Thyroid gland (tissue), 4 donors: ENCODE results near the gene GPRASP1. TPM values are rescaled to one million over a fixed set of nuclear protein-coding genes. Genes with fewer than 3 reads are reported as not detected.
"Not testable (repeated sequence)": the region's sequence is repeated elsewhere in the genome, so short reads cannot be mapped to it uniquely, and the experiment has no call there.

Experiments used
- DNase-seq, 2 donors: peaks; one replicate each; pipeline ENCODE4 v3.0.0-alpha.2; 2019
- H3K27ac ChIP-seq, 3 donors: fragments of 200-600 bp; sonication (generic); 1 replicate in 2 of 3; 2 replicates in 1 of 3; pipeline ENCODE4 v1.5.1; 2016 to 2019; ENCODE audit warnings: mild to moderate bottlenecking in 1 of 3, moderate library complexity in 1 of 3
- H3K27me3 ChIP-seq: fragments of 200-600 bp; sonication (generic); one replicate; pipeline ENCODE4 v1.5.1; 2019
- H3K36me3 ChIP-seq, 2 donors: fragments of 200-600 bp; sonication (generic); one replicate each; pipeline ENCODE4 v1.5.1; 2016 to 2019
- H3K4me1 ChIP-seq, 2 donors: fragments of 200-600 bp; sonication (generic); one replicate each; pipeline ENCODE4 v1.5.1; 2017 to 2019
- H3K4me3 ChIP-seq, 3 donors: fragments of 200-600 bp; sonication (generic); replicated peaks in 1 of 3; 1 replicate in 2 of 3; 2 replicates in 1 of 3; pipeline ENCODE4 v1.5.1; 2016; ENCODE audit warnings: mild to moderate bottlenecking in 1 of 3
- H3K9me3 ChIP-seq: fragments of 200-600 bp; sonication (generic); one replicate; pipeline ENCODE4 v1.5.1; 2017
- CTCF ChIP-seq, 6 experiments: fragments of 200-600 bp in 3 of 6; fragments of 450-650 bp in 3 of 6; sonication (generic) in 3 of 6; IDR thresholded peaks; one replicate each; pipeline ENCODE4 v1.5.1; 2016 to 2019; ENCODE audit warnings: antibody characterized with exemption in 6 of 6, mild to moderate bottlenecking in 2 of 6, inconsistent platforms in 1 of 6, moderate library complexity in 1 of 6
- POLR2A ChIP-seq, 2 donors: fragments of 450-650 bp; IDR thresholded peaks; one replicate each; pipeline ENCODE4 v1.6.1; 2017; ENCODE audit warnings: antibody characterized with exemption in 2 of 2, mild to moderate bottlenecking in 2 of 2, moderate library complexity in 1 of 2
- WGBS, 2 donors: methylation state at CpG; one replicate each; pipeline ENCODE4 v1.1.5; 2017; 5-methylcytosine and 5-hydroxymethylcytosine counted together
- intact Hi-C: fragments of 100-400 bp; cut with DNase I; formaldehyde crosslinking; loops from one replicate; pipeline ENCODE4 v1.15.1; 2023
- total RNA-seq, 4 donors: library from RNA; depleted of rRNA; stranded (reverse); fragments of >200 nt; gene quantifications; one replicate each; pipeline ENCODE4 v1.2.3, GENCODE V29; 2016

The GPRASP1 gene
- total RNA-seq, 4 donors from 2014 or later: 18.6 to 32.2 (median 26.2) TPM

- DNase-seq: no peak
- no peaks in the 10 kb centered on the region for H3K36me3 ChIP-seq
Observed at GRCh38 chrX:102672856-102673255, 21.6 kb downstream of the GPRASP1 start.

GRCh38 chrX:102677479-102677878 is 26.2 kb downstream of the GPRASP1 start:
- H3K27me3 ChIP-seq, intact Hi-C loops, H3K4me1 ChIP-seq, H3K27ac ChIP-seq, H3K36me3 ChIP-seq, H3K4me3 ChIP-seq, DNase-seq, H3K9me3 ChIP-seq: not testable (repeated sequence)
- WGBS, 2 donors: 90 to 100% methylated on average over 1 of the region's 1 CpG

More at GRCh38 chrX:102672856-102673255, 21.6 kb downstream of the GPRASP1 start:
- H3K27ac ChIP-seq: no peak overlapping the region
- H3K27me3 ChIP-seq: no peaks in the 10 kb centered on the region
- intact Hi-C loops: no loop called here
- no peaks in the 10 kb centered on the region for H3K4me1 ChIP-seq
- H3K9me3 ChIP-seq: no peaks in the 10 kb centered on the region
- H3K4me3 ChIP-seq: no peak overlapping the region
- WGBS, 2 donors: 66 to 68% methylated on average over 3 of the region's 3 CpGs
- TF ChIP-seq POLR2A (IDR thresholded peaks at IDR 0.05) (no peak), CTCF (IDR thresholded peaks at IDR 0.05) (no peak)

GRCh38 chrX:102684772-102685520 is 33.7 kb downstream of the GPRASP1 start:
- Histone ChIP-seq H3K4me1 (no peaks in the 10 kb centered on the region), H3K4me3 (no peak overlapping the region), H3K27ac (no peak overlapping the region), H3K27me3 (no peaks in the 10 kb centered on the region), H3K36me3 (no peaks in the 10 kb centered on the region), H3K9me3 (no peaks in the 10 kb centered on the region)
- 69% methylated on average over 2 of the region's 2 CpGs for WGBS, 2 donors
- no peak for TF ChIP-seq POLR2A (IDR thresholded peaks at IDR 0.05)
- TF ChIP-seq CTCF (IDR thresholded peaks at IDR 0.05): no peak
- no peak for DNase-seq
- intact Hi-C loops: no loop called here

GRCh38 chrX:102694749-102695148 is 43.5 kb downstream of the GPRASP1 start:
- no peaks in the 10 kb centered on the region for H3K9me3 ChIP-seq
- intact Hi-C loops: no loop called here
- DNase-seq: no peak
- no peaks in the 10 kb centered on the region for H3K4me1 ChIP-seq
- WGBS, 2 donors: 92 to 94% methylated on average over 3 of the region's 3 CpGs
- no peak overlapping the region for H3K27ac ChIP-seq
- H3K27me3 ChIP-seq: no peaks in the 10 kb centered on the region
- TF ChIP-seq POLR2A (IDR thresholded peaks at IDR 0.05) (no peak), CTCF (IDR thresholded peaks at IDR 0.05) (no peak)
- H3K4me3 ChIP-seq: no peak overlapping the region
- H3K36me3 ChIP-seq: no peaks in the 10 kb centered on the region

GRCh38 chrX:102696306-102696705 is 45.0 kb downstream of the GPRASP1 start:
- intact Hi-C loops: no loop called here
- no peak for DNase-seq
- no peaks in the 10 kb centered on the region for H3K27me3 ChIP-seq
- H3K4me1 ChIP-seq: no peaks in the 10 kb centered on the region
- no peak overlapping the region for H3K4me3 ChIP-seq
- H3K9me3 ChIP-seq: no peaks in the 10 kb centered on the region
- TF ChIP-seq POLR2A (IDR thresholded peaks at IDR 0.05) (no peak), CTCF (IDR thresholded peaks at IDR 0.05) (no peak)
- H3K27ac ChIP-seq: no peak overlapping the region
- H3K36me3 ChIP-seq: no peaks in the 10 kb centered on the region
